Loucy (cell line): Measurements from ENCODE around the gene CNTN4.

Experiments used
- H2AFZ ChIP-seq: fragments of 200-600 bp; sonication (generic); 2 replicates; pipeline ENCODE4 v1.6.0; 2016; ENCODE audit warnings: antibody characterized with exemption, mild to moderate bottlenecking, low read length, moderate library complexity
- H3F3A ChIP-seq: fragments of 200-600 bp; 2 replicates; pipeline ENCODE4 v1.6.0; 2016; ENCODE audit warnings: antibody characterized with exemption, low read depth, mild to moderate bottlenecking
- H3K27me3 ChIP-seq: fragments of 200-600 bp; sonication (generic); 2 replicates; pipeline ENCODE4 v1.6.1; 2014; ENCODE audit warnings: low read length, mild to moderate bottlenecking; ENCODE audit not compliant: insufficient read depth, poor library complexity, severe bottlenecking
- H3K36me3 ChIP-seq: fragments of 200-600 bp; sonication (generic); 2 replicates; pipeline ENCODE4 v1.6.1; 2016; ENCODE audit warnings: low read length; ENCODE audit not compliant: insufficient read depth
- H3K4me1 ChIP-seq: fragments of 200-600 bp; sonication (generic); 2 replicates; pipeline ENCODE4 v1.5.1; 2014; ENCODE audit warnings: low read length, mild to moderate bottlenecking; ENCODE audit not compliant: insufficient read depth, poor library complexity, severe bottlenecking
- H3K4me2 ChIP-seq: fragments of 200-600 bp; sonication (generic); 2 replicates; pipeline ENCODE4 v1.6.0; 2014; ENCODE audit warnings: antibody characterized with exemption, low read length, low read depth, mild to moderate bottlenecking; ENCODE audit not compliant: poor library complexity, severe bottlenecking
- H3K4me3 ChIP-seq: fragments of 200-600 bp; sonication (generic); 2 replicates; pipeline ENCODE4 v1.5.1; 2014; ENCODE audit warnings: low read length, mild to moderate bottlenecking, mixed read lengths; ENCODE audit not compliant: poor library complexity, severe bottlenecking
- H3K79me2 ChIP-seq: fragments of 200-600 bp; sonication (generic); 2 replicates; pipeline ENCODE4 v1.6.1; 2014; ENCODE audit warnings: low read length; ENCODE audit not compliant: insufficient read depth
- H3K9ac ChIP-seq: fragments of 200-600 bp; sonication (generic); 2 replicates; pipeline ENCODE4 v1.6.0; 2014; ENCODE audit warnings: mild to moderate bottlenecking, low read depth, low read length, moderate library complexity; ENCODE audit not compliant: poor library complexity, severe bottlenecking
- H3K9me2 ChIP-seq: fragments of 200-600 bp; sonication (generic); replicated peaks from 2 replicates; pipeline ENCODE4 v1.6.1; 2016; ENCODE audit warnings: low read depth, low read length, mixed read lengths
- H3K9me3 ChIP-seq: fragments of 200-600 bp; sonication (generic); 2 replicates; pipeline ENCODE4 v1.6.1; 2014; ENCODE audit warnings: mild to moderate bottlenecking, antibody characterized with exemption, low read length, low read depth; ENCODE audit not compliant: insufficient read depth
- H4K20me1 ChIP-seq: fragments of 200-600 bp; sonication (generic); 2 replicates; pipeline ENCODE4 v1.6.0; 2014; ENCODE audit warnings: antibody characterized with exemption, low read length, mild to moderate bottlenecking; ENCODE audit not compliant: insufficient read depth, poor library complexity, severe bottlenecking
- CTCF ChIP-seq: fragments of 200-600 bp; sonication (generic); conservative IDR thresholded peaks from 2 replicates; pipeline ENCODE4 v1.5.1; 2014; ENCODE audit warnings: mild to moderate bottlenecking, antibody characterized with exemption, low read length
- EZH2phosphoT487 ChIP-seq: fragments of 200-600 bp; IDR thresholded peaks from 2 replicates; pipeline ENCODE4 v1.6.1; 2018; ENCODE audit warnings: antibody characterized with exemption, mild to moderate bottlenecking, moderate library complexity, borderline replicate concordance

The CNTN4 gene

GRCh38 chr3:2735392-2735894 is 636.8 kb downstream of the CNTN4 start:
- Histone ChIP-seq H4K20me1 (no peaks in the 10 kb centered on the region), H3K4me3 (no peak overlapping the region), H3K36me3 (no peaks in the 10 kb centered on the region)

GRCh38 chr3:2741516-2741915 is 642.9 kb downstream of the CNTN4 start:
- H3K4me1 ChIP-seq = no peaks in the 10 kb centered on the region
- H3K4me2 ChIP-seq = no peak overlapping the region
- H3F3A ChIP-seq = no peaks in the 10 kb centered on the region
- no peak overlapping the region for H3K4me3 ChIP-seq
- H2AFZ ChIP-seq = no peak overlapping the region
- H3K79me2 ChIP-seq = no peaks in the 10 kb centered on the region
- no peak overlapping the region for H3K9ac ChIP-seq
- no peaks in the 10 kb centered on the region for H3K9me3 ChIP-seq
- H3K27me3 ChIP-seq = no peaks in the 10 kb centered on the region
- H3K36me3 ChIP-seq = no peaks in the 10 kb centered on the region
- TF ChIP-seq CTCF = no peak
- no peaks in the 10 kb centered on the region for H4K20me1 ChIP-seq
- H3K9me2 ChIP-seq = no peaks in the 10 kb centered on the region

More at GRCh38 chr3:2735392-2735894, 636.8 kb downstream of the CNTN4 start:
- no peaks in the 10 kb centered on the region for H3K9me3 ChIP-seq
- no peaks in the 10 kb centered on the region for H3K9me2 ChIP-seq
- no peak overlapping the region for H3K4me2 ChIP-seq
- H3K4me1 ChIP-seq = no peaks in the 10 kb centered on the region
- no peak for TF ChIP-seq EZH2phosphoT487
- TF ChIP-seq CTCF = no peak
- H3K79me2 ChIP-seq = no peaks in the 10 kb centered on the region
- H2AFZ ChIP-seq = no peak overlapping the region
- no peaks in the 10 kb centered on the region for H3K27me3 ChIP-seq
- H3K9ac ChIP-seq = no peak overlapping the region
- no peaks in the 10 kb centered on the region for H3F3A ChIP-seq

- no peaks in the 10 kb centered on the region for H3K9me2 ChIP-seq
- no peaks in the 10 kb centered on the region for H3K79me2 ChIP-seq
- H2AFZ ChIP-seq = no peak overlapping the region
- no peak overlapping the region for H3K4me3 ChIP-seq
- H3K27me3 ChIP-seq = no peaks in the 10 kb centered on the region
- H3K9me3 ChIP-seq = no peaks in the 10 kb centered on the region
- no peaks in the 10 kb centered on the region for H3F3A ChIP-seq
- no peaks in the 10 kb centered on the region for H3K36me3 ChIP-seq
- peak; percentile 44 for TF ChIP-seq CTCF
- no peak for TF ChIP-seq EZH2phosphoT487
- no peaks in the 10 kb centered on the region for H3K4me1 ChIP-seq
- no peak overlapping the region for H3K4me2 ChIP-seq
- H3K9ac ChIP-seq = no peak overlapping the region
- H4K20me1 ChIP-seq = no peaks in the 10 kb centered on the region
Observed at GRCh38 chr3:2765002-2765579, 666.4 kb downstream of the CNTN4 start.
